NCI-H526 (cell line): ENCODE results near the gene ARCN1.
A peak's percentile ranks its signal among the peaks of the same experiment; 100 is the strongest.

Source experiments
- DNase-seq, 2 experiments: peaks; one replicate each; lab custom pipeline; 2025; lab: John Stamatoyannopoulos, UW

Gene ARCN1

DNA sequence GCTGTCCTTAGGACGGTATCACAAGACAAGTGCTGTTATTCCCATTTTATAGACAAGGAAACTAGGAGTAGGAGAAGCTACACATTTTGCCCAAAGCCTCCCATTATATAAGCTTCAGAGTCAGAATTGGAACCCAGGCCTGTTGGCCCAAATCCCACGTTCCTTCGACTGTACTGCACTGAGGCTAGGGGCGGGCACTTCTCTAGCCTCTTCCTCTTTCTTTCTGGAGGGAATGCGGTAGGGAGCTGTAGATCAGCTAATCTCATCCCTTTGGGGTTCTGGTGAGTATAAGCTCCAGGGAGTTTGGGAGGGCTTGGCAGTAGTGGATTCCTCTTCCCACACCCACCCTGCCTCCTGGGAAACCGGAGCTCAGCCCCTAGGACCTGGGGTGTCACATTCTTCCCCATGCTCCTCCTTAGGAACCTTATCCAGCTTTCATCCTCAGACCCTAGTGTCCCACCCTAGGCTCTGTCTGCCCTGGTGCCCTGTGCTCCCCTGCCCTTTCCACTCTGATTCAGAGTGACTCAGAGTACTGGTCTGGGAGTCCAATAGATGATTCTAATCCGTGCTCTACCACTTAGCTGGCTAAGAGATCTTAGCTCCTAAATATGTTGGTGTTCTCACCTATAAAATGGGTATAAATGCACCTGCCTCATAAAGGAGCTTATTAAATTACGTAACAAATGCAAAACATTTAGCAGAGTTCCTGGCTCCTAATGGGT lies 64.5 kb downstream of the ARCN1 start:
- DNase-seq, result no peak

DNA sequence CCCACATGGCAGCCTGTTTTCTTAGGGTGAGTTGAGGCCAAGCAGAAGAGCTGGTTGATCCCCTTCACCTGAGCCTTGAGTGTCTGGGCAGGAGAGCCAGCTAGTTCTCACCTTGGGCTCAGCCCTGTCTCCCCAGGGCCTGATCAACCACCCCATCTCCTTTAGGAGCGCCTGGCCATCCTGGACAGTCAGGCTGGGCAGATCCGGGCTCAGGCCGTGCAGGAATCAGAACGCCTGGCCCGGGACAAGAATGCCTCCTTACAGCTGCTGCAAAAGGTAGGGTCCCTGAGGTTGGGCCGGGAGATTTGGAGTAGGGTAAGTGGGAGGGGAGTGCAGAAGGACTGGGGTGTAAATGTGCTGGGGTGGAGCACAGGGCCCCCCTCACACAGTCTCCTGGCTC lies 66.5 kb downstream of the ARCN1 start:
- no peak for DNase-seq

DNA sequence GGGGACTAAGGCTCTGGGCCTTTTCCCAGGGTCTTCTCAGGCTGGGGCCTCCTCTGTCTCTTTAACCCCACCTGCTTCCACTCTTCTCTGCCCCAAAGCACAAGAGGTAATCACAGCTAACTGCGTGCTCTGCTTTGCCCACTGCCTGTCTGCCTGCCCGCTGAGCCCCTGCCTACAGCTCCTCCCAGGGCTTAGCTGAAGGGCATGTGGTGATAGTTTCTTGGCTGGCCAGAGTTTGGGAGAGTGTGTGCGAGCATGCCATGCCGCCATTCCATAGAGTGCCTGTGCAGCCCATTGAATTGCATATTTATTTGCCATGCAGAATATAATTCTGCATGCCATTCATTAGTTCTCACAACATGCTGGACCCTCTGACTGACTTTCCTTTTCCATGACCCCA lies 67.7 kb downstream of the ARCN1 start:
- no peak for DNase-seq

- DNase-seq, result peak in 1 of 2 experiments; percentile 52
Measured at GRCh38 chr11:118640332-118641154, 68.3 kb downstream of the ARCN1 start.

DNA sequence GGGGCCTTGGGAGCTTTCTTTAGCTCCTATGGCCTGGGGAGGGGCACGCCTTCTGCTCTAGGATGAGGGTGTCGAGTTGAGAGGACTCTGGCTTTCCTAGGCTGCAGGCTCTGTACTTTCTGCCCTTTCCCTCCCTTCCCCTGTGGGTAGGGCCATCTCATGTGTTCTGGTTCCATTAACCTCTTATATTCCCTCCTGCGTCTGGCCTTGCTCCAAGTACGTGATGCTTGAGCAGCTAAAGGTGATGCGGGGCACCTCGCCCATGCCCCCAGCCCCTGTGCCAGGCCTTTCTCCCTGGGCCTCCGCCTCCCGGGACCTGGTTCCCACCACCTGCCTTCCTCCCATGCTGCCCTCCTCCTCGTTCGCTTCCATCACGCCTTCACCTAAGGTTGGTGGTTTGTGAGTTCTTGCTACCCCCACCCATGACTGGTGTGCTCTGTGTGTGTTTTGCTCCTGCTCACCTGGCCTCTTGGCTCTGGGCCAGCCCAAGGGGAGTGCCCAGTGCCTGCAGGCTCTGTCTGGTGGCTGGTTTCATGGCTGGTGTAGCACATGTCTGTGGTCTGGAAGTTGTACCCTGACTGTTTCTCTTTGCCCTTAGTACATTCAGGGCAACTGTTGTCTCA lies 69.3 kb downstream of the ARCN1 start:
- DNase-seq, result peak; percentile 81 to 94

- DNase-seq, result no peak
Measured at GRCh38 chr11:118643142-118643994, 71.2 kb downstream of the ARCN1 start.

- no peak for DNase-seq
Measured at GRCh38 chr11:118643995-118644345, 71.8 kb downstream of the ARCN1 start.

DNA sequence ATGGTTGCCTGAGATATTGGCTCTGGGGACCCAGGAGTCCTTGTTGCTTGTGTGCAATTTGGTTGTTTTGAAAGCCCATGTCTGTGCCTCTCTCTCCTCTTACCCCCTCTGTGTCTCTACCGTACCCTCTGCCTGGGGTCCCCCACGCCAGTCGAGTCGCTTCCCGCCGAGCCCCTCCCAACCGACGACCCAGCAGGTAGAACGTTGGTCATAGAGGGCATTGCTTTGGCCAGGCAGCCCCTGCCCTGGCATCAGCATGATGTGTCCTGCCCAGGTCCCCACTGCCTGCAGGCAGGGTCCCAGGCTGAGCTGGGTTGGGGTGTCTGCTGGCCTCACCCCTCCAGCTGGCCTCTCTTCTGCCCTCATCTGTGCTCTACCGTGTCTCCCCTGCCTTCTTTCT lies 72.3 kb downstream of the ARCN1 start:
- no peak for DNase-seq

- no peak for DNase-seq
Measured at GRCh38 chr11:118645066-118645715, 73.0 kb downstream of the ARCN1 start.

DNA sequence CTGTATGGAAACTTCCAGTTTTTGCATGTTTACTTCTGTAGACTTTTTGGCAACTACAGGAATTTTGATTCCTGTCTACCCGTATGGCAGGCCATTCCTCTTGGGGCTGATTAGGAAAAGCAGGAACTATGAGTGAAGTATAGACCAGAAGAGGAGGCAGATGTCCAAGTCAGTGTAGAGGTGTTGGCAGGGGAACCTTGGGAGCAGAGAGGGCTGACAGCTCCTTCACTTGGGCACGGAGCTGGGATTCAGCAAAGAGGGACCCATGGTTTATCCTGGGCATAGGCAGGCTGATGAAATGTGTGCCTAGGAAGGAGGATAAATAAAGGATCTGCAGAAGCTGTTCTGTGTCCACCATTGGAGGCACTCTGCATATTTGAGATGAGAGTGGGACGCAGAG lies 74.2 kb downstream of the ARCN1 start:
- no peak for DNase-seq

DNA sequence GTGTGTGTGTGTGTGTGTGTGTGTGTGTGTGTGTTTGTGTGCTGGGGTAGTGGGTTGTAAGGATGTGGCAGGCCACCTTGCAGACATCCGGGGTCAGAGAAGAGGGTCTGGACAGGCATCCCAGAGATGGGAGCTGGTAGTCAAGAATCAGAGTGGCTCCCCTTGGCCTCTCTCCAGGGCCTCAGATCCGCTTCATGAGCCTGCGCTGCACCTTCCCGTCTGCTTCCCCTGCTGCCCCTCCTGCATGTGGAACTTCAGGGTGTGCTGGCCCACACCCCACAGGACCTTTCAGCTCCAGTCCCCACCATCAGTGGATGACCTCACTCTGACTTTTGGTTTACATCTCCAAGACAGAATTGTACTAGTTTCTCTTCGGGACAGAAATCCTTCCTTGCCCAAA lies 76.1 kb downstream of the ARCN1 start:
- no peak for DNase-seq

GRCh38 chr11:118649941-118650340 lies 77.7 kb downstream of the ARCN1 start:
- DNase-seq, result no peak

DNA sequence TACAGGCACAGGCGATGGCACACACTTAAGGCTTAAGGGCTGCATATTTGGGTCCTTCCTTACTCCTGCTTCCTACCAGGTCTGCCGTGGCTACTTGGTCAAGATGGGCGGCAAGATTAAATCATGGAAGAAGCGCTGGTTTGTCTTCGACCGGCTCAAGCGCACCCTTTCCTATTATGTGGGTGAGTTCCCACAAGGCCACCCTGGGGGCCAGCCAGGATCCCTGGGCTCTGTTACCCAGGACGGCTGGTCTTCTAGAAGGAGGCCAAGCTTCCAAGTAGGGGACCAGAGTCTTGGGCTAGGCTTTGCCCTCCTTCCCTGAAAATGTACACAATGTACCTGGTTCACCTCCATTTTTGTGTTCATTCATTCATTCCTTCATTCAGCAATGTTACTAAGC lies 78.2 kb downstream of the ARCN1 start:
- DNase-seq, result no peak

- DNase-seq, result no peak
Measured at GRCh38 chr11:118651820-118652219, 79.6 kb downstream of the ARCN1 start.
